GM21423 (cell line): ENCODE measurements around the gene DUSP9.
"Not testable (repeated sequence)": the region's sequence is repeated elsewhere in the genome, so short reads cannot be mapped to it uniquely, and the experiment has no call there.

Source experiments
- ATAC-seq: cut with Tn5 transposase; IDR thresholded peaks from one replicate; pipeline ENCODE4 v1.9.1; 2021; ENCODE audit warnings: mild to moderate bottlenecking, moderate library complexity; ENCODE audit not compliant: unreplicated experiment

The DUSP9 gene

DNA sequence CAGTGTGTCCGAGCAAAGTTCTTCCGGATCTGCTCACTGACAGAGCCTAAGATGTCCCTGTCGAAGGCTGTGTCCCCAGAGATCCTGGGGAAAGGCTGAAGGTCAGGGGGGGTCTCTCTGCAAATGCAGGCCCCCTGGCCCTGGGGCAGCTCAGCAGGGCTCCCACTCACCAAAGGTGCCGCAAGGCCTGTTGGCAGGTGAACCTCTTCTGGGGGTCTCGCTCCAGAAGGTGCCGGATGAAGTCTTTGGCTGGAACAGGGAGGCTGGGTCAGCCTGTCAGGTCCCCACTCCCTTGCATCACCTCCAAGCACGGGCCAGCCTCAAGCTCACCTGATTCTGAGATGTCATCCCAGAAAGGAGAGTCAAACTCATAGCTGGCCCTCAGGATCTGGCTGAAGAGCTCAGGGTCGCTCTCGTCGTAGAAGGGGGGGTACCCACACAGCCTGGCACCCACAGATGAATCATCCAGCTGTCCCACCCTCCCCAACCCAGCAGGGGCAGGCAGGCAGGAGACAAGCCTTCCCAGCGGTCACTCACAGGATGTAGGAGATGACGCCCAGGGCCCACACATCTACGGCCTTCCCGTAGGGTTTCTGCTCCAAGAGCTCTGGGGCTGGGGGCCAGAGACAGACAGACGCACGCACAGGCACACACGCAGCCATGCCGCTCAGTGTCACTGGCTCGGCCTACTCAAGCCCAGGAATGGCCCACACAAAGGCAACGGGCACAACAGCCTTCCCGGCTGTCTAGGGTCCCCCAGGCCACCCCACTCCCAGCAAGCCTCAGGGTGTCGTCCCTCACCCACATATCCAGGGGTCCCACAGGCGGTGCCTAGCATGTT lies 24.0 kb downstream of the DUSP9 start:
- ATAC-seq = no peak

DNA sequence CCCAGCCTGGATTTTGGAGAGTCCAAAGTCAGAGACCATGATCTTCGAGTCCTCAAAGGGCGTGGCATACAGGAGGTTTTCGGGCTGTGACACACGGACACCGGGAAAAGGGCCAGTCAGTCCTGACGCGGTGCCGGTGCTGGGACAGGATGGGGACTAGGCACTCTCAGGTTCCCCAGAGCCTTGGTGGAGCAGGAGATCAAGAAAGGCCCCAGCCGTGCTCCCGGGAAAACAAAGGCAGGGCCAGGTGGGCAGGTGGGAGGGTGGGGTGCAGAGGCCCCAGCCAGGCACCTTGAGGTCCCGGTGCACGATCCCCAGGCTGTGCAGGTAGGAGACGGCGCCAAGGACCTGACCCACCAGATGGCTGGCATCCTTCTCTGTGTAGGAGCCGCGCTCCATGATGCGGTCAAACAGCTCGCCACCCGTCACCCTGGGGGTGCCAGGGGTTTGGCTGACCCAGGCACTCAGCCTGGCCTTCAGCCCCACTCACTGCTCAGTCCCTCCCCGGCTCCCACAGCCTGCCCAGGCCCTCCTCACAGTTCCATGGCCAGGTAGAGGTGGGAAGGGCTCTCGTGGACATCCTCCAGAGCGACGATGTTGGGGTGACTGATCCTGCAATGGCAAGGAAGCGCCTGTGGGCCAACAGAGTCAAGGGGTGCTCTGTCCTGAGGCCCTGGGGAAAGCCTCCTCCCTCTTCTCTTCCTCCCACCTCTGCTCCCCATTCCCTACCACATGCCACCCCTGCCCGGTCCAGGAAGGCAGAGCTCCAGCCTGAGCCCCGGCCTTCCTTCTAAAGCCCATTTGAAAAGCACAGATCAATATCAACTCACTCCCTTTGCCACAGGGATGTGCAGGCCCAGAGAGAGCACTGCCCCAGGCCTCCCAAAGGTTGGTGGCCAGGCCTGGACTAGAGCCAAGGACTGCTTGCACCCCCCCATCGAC lies 24.9 kb downstream of the DUSP9 start:
- no peak for ATAC-seq

DNA sequence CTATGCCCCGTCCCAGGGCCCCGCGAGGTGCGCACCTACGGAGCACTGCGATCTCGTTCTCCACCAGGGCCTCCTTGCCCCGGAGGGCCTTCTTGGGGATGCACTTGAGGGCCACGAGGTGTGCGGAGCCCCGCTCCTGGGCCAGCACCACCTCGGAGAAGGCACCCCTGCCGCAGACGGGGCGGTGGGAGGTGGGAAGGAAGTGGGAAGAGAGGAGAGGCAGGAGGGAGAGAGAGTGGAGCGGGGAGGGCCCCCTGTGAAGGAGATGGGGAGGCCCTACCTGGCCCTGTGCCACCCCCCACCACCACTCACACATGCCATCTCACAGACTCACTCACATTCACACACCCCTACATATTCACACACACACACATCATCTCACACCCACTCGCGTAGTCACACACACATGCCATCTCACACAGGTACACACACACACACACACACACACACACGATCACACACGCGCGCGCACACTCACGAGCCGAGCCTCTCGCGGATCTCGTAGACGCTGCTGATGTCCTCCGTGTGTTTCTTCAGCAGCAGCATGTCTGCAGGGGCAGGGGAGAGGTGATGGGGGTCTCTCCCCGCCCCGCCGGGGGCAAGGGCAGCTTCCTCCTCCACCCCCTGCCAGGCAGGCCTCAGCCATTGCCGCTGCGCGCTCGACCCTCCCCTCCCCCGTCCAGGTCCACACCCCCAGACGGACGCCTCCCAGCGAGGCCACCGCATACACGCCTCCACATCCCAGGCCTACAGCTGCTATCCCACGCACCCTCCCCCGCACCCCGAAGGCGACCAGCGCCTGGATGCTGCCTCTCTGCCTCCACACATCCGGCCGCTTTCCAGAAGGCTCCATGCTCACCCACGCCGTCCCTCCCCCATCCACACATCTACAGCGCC lies 25.8 kb downstream of the DUSP9 start:
- no peak for ATAC-seq

DNA sequence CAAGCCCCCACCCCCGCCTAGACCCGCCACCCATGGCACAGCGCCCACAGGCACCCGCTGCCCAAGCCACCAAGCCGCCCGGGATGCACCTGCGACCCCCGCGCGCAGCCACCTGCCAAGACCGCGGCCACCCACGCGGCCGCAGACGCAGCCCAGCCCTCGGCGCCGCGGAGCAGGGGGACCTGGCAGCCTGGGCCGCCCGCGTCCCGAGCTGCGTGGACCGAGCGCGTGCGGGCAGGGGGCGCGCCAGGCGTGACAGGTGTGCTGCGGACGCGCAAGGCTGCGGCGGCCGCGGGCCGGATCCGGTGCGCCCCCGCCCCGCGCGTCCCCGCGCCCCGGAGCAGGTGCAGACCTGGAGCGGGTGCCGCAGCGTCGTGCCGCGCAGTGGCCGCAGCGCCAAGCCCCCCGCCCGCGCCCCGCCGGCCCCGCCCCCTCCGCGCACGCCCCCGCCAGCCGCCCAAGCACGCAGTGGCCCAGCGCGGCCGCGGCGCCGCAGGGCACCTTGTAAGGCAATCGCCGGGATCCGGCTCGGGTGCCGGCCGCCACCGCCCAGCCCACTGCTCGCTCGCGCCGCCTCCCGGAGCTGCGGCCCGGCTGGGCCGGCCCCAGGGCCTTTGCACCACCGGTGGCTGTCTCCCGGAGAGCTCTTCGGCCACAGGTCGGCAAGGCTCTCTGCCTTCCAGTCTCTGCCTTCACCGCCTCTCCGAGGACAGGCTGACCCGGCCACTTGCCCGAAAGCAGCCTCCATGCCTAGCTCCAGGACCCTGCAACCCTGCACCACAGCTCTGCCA lies 26.6 kb downstream of the DUSP9 start, which contains the start of gene PNCK:
Gene PNCK, minus strand, starts transcription at position 386 of the 791 bp plus-strand sequence. CDS start 737 bp downstream, outside the sequence.
- no peak for ATAC-seq

DNA sequence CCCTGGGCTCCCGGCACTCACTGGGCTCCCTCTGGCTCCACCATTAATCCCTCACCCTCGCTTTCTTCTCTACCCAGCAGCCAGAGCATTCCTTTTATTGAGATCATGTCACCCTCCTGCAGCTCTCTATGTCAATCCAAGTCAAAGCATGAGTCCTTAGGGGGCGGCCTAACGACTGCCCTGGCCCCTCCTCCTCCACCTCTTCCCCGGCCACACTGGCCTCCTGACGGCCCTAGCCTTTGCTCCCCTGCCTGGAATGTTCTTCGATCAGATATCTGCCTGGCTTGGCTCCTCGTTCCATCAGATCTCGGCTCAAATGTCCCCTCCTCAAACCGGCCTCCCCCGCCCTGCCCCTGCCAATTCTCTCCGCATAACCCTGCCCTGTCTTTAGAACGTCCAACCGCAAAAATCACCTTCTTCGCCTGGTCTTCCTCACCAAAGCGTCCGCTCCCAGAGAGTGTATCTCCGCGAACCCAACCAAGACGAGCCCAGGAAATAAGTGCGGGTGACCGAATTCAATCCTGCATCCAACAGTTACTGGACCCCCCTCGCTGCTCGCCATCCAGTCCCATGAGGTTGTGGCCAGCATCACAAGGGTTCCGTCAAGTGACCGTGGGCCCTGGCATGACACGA lies 27.3 kb downstream of the DUSP9 start:
- ATAC-seq = no peak

DNA sequence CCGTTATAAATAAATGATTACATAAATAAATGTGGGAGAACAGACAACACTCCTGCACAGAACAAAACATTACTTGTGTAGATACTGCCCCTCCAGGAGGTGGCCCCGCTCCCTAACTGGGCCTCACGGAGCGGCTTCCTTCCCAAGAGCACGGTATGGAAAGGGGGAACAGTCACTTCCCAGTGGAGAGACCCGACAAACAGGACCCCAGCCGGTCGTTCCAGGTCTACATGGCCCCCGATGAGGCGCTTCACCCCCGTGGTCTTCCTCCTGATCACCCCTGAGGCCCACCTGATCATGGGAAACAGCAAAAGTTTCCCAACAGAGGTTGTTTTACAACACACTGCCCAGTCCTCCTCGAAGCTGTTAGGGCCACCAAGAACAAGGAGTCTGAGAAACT lies 34.2 kb downstream of the DUSP9 start:
- no peak for ATAC-seq

DNA sequence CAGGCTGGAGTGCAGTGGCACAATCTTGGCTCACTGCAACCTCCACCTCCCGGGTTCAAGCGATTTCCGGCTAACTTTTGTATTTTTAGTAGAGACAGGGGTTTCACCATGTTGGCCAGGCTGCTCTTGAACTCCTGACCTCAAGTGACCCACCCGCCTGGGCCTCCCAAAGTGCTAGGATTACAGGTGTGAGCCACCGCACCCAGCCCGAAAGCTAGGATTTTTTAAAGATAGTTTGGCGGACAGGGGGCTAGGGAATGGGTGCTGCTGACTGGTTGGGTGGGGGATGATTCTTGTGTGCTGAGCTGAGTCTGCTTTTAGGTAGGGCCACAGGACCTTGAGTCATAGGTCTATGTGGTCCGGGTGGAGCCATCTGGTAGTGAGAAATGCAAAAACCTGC lies 36.5 kb downstream of the DUSP9 start:
- ATAC-seq = not testable (repeated sequence)

DNA sequence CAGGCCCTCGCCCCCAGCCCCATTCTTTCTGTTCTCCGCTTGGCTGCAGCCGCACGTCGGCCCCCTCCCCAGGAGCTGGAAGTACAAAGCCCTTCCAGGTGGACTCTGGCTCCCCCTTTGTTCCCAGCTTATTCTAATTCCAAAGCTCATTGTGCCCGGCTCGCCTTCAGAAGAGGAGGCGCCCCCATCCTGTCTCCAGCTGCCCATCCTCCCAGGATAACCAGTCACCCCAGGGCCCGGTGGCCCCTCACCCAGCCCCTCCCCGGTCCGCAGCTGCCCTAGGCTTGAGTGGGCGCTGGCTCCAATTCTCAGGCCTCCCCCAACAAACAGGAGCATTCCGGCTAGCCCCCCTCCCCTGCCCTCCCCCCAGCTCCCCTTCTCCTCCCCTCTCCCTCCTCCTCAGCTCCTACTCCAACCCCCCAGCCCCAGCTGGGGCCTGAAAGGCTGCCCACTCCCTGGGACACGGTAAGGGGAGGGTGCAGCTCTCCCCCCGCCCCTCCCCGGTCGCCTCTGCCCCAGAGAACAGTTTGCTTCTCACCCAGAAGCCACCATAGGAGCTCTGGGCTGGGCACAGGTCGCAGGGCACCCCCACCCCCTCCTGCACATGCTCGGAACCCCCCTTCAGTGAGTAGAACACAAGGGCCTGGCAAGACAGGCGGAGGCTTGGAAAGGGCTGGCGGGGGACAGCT lies 37.6 kb downstream of the DUSP9 start:
- no peak for ATAC-seq

DNA sequence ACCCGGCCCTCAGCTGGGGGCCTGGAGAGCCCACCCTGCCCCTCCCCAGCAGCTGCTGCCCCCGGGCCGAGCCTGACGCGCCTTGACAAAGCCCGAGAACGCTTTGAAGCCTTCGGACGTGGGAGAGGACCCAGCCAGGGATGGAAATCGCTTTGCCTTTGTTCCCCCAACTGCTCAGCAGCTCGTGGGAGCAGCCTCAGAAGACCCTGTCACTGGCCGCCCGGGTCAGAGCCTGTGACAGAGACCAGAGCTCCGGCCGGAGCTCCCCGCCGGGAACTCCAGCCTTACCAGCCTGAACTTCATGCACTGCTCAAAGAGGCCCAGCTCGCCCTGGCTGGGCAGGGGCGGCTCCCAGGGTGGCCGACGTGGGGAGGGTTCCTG lies 38.1 kb downstream of the DUSP9 start:
- no peak for ATAC-seq

DNA sequence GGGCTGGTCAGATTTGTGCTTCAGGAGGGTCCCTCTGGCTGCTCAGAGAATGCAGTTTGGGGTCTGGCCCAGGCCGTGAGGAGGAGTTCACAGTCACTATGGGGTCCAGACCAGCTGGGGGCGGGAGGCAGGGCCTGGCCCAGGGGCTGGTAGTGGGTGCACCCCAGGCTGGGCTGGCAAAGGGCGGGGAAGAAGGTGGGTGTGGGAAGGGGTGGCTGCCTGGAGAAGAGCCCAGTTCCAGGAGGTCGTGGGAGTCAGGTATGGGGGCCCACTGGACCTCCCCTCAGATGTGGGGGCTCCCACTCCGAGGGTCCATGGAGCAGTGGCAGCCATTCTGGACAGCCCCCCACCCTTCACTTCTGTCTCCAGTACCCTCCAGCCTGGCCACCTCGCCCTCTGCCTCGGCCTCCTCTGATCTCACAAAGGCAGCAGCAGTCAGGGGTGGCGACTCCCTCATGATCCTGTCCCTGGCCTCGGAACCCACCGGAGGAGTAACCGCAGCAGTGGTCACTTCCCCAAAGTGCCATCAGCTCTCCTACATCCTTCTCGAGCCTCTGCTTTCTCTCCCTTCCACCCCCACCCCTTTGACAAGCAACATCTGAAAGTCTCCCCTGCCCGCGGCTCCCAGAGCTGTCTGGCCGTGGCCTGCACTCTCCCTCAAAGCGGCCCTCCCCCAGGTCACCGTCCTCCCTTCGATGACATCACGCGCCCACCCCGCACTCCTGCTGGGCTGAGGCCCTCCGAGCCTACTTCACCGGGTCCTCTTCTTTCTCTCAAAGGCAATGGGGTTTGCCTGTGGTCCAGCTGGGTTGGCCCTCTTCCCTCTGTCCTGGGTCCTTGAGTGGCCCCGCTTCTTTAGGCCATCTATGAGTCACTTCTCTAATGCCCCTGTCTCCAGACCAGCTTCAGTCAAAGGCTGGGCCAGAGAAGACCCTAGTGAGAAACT lies 39.0 kb downstream of the DUSP9 start:
- no peak for ATAC-seq

DNA sequence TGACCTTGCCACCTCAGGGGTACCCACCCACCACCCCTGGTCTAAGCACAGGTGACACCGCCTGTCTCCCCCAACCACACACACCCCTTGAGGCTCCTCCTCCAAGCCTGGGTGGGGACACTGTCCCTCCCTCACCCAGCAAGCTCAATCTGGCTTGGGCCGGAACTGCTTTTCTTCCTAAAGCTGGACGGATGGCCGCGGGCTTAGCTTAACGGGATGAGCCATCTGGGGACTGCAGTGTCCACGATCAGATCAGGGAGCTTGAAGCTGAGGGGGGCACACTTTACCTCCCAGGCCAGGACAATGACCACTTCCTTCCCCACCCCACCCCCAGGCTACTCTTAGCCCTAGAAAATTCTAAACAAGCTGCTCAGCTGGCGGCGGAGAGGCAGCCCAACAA lies 39.7 kb downstream of the DUSP9 start:
- ATAC-seq = no peak

DNA sequence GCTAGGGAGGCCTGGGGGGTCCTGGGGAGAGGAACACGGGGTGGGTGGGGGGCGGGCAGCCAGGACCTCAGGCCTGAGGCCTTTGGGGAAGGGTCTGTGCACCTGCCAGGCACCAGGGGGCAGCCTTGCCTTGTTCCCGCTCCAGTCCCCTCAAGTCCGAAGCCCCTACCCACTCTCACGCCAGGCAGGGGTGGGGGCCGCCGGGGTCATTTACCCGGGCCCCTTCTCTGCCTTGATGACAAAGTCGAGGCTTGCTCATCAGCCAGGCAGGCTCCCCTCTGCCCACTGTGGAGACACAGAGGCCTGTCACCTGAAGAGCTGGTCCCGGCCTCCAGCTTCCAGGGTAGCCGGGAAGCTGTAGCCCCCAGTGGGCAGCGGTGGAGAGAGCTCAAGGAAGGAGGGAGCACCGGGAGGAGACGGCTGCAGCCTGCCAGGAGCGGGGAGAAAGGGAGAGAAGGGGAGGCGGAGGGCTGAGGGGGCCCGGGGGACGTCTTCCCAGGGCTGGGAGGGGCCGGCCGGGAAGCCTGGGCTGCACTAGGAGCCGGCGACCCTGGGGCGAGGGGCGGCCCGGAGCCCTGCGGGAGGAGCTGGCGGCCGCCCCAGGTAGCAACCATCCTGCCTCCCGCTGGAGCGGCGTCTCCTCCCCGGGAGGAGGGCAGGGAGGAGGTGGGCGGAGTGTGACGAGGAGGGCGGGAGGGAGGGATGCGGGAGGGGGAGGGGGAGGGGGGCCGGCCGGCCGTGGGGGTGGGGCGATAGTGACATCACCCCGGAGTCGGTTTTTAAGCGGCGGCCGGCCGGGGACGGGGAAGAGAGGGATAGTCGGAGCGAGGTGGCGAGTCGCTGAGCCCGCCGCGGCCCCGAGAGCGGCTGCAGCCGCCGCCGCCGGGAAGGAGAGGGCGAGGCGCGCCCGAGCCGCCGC lies 40.4 kb downstream of the DUSP9 start, which contains the start of gene SLC6A8:
Gene SLC6A8, plus strand, starts transcription at position 806 of the 919 bp plus-strand sequence. CDS start 649 bp downstream, outside the sequence.
- no peak for ATAC-seq

DNA sequence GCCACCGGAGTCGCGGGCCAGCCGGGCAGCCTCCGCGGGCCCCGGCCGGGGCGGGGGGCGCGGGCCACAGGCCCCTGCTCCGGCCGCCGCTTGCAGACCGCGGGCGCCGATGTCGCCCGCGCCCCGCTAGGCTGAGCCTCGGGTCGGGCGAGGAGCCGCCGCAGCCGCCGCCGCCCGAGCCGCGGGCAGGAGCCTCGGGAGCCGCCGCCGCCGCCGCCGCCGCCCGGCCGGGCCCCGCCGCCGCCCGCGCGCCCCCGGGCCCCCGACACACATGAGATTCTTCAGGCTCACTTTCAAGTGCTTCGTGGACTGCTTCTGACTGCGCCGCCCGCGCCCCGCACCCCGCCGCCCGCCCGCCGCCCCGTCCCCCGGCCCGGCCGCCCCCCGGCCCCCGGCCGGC lies 41.1 kb downstream of the DUSP9 start:
- no peak for ATAC-seq

DNA sequence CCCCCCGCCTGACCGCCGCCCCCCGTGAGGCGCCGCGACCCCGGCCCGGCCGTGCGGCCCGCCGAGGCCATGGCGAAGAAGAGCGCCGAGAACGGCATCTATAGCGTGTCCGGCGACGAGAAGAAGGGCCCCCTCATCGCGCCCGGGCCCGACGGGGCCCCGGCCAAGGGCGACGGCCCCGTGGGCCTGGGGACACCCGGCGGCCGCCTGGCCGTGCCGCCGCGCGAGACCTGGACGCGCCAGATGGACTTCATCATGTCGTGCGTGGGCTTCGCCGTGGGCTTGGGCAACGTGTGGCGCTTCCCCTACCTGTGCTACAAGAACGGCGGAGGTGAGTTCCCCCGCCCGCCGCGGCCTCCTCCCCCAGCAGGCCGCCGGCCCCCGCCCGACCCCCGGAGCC lies 41.5 kb downstream of the DUSP9 start:
- no peak for ATAC-seq

DNA sequence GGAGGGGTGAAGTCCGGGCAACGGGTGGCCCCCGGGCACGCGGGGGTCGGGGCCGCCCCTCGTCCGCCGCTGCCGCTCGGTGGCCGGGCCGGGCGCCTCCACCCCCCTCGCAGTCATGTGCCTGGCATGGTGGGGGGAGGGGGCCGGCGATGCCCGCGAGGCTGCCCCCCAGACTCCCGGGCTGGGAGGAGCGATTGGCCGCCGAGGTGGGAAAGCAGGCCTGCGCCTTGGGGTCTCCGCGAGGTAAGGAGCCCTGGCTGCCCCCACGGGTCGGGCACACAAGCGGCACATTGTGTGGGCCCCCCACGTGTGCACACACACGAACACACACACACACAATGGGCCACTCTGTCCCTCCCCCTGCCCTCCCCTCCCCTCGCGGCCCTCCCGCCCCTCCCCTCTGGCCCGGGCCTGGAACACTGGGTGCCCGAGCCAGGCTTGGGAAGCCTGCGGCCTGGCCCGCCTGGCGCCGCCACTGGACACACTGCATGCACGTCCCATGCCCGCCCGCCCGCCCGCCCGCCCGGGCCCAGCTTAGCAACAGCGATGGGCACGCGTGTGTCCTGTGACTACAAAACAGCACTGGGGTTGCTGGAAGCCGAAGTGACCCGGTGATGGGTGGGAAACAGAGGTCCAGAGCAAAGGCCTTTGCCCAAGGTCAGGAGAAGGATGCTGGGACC lies 42.0 kb downstream of the DUSP9 start:
- no peak for ATAC-seq
